ENCODE measurements around the gene ARL15.
A peak's percentile ranks its signal among the peaks of the same experiment; 100 is the strongest.

The ARL15 gene

DNA sequence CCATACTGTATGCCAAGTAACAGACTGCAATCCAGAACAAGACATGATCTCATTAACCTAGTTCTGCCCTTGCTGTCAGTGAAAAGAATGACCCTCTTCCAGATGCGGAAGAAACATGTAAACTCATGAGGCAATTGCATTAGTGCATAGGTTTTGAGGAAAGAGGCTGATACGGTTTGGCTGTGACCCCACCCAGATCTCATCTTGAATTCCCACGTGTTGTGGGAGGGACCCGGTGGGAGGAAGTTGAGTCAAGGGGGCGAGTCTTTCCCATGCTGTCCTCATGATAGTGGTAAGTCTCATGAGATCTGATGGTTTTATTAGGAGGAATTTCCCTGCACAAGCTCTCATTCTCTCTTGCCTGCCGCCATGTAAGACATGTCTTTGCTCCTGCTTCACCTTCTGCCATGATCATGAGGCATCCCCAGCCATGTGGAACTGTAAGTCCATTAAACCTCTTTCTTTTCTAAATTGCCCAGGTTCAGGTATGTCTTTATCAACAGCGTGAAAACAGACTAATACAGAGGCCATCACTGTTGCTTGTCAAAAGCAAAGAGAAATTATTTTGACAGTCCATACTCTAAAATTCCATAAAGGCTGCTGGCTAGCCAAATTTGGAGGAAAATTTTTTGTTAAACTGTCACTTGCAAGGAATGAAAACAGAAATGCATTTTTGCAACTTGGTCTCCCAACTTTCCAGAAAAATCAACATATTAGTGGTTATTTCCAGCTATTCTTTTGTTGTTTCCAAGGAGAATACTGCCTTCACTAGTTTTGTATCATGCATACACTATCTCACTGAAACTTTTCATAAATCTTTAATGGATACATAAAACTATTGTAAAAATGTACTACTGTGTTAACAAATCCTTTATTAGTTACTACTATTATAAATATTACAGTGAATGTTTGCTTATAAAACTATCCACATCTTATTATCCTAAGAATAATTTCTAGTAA lies 3.2 kb upstream of the ARL15 start:
- no peak for DNase-seq

DNA sequence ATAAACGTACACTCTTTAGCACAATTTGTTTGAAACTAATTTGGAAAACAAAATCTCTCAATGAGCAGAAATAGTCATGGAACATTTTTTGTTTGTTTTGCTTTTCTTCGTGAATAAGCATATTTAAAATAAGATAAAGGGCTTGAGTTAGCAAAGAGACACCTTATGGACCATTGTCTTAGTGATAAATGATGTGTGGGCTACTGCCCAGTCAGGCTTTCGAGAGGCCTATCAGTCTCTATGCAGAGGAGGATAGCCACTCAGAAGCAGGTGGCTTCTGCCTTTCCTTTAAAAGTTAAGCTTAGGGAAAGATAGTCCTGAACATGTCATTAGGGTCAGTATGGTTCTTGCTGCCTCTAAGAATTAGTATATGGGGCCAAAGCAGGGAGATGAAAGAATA lies 2.1 kb upstream of the ARL15 start:
- no peak for DNase-seq

DNA sequence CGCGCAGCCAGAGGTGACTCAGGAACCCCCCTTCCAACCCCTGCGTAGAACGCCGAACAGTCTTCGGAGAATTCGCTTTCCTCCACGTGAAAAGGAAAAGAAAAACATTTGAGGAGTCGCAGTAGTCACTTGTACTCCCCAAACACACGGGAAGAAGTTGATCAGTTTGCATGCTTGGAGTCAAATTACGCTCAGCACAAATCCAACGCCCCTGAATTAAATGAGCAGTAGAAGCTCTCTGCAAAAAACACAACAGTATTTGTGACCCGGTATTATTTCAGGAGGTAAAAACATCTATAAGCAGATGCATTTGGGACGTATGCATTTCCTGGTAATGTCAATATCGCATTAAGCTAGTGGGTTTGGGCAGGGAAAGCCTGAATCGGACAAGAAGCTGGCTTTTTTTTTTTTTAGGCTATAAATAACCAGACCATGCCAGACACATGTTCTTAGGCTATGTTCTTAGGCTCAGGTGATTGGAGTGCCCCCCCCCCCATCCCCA lies 854 bp upstream of the ARL15 start:
- peak in 2 of 6 experiments; percentile 2 to 61 for DNase-seq

DNA sequence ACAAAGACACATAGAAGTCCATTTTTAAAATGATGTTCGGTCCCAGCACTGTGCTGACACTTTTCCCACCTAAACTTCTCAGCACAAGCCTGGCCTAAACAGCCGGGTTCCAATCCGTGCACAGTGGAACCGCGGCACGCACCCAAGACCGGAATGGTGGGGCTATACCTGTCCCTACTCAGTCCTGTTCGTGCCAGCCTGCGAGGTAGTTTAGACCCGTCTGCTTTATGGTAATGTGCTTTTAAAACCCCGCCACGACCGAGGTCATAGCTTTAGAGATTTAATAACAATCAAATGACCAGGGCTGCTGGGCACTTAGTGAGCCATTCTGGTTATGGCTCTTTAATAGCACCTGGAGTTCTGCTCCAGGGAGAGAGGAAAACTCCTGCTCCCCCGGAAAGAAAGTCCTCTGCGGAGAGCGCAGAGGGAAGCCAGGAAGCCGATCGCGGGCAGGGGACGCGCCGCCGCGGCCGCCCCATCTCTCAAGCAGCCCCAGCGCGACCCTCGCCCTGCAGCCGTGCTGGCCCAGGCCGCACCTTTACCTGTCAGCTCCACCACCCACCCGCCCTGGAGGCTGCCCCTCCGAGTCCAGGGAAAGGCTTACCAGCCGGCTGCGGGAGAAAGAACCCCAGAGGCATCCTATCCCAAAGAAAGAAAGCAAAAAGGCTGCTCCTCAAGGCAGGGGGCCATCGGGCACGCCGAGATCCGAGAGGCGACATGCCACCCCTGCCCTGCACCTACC lies 511 bp downstream of the ARL15 start:
- peak in 5 of 6 experiments; percentile 13 to 43 (median 25) for DNase-seq

DNA sequence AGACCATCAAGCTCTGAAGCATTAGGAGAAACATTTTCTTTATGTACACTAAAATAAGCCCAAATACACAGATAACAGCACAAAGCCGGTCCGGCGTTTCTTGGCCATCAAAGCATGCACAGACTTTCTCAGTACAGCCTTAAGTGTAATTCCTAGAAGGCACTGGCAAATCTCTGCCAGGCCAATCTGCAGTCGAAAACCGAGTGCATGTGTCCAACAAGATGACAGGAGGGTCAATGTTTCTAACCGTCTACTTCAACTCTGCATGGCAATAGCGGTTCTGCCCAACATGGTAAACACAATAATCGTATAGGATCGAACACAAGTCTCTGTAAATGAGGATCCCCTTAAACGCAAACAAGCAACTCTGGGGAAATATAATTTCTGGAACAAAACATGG lies 1.1 kb downstream of the ARL15 start:
- no peak for DNase-seq

DNA sequence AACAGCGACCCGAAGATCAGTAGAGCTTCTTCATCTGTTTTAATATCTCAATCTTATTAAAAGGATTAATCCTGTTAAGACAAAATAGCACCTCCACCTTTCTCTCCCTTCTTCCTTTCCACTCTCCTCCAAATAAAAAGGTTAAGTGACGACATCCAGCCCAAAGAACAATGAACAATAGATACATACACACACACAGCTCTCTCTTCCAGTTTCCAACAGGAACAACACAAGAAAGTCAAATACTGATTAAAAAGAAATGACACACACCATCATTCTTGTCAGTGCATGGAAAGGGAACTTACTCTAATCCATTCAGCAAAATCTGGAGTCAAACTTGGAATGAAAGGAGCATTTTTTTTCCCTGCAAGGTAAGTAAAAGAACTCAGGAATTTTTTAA lies 2.8 kb downstream of the ARL15 start:
- DNase-seq: no peak

DNA sequence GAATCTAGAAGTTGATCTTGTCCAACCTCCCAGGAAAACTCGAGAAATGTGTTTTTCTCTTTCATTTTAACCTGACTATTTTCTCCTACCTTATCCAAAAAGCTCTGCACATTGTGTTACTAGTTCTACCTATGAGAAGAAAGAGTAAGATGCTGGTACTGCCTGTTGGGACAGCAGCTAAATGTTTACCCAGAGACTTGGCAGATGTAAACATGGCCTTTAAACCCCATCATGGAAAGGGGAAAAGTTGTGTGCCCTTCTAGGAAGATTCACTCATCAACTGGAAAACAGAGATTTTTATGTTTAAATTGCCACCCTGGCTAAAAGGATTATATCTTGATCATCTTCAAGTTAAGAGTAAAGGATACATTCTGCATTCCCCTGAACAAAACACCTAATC lies 3.5 kb downstream of the ARL15 start:
- DNase-seq: no peak

DNA sequence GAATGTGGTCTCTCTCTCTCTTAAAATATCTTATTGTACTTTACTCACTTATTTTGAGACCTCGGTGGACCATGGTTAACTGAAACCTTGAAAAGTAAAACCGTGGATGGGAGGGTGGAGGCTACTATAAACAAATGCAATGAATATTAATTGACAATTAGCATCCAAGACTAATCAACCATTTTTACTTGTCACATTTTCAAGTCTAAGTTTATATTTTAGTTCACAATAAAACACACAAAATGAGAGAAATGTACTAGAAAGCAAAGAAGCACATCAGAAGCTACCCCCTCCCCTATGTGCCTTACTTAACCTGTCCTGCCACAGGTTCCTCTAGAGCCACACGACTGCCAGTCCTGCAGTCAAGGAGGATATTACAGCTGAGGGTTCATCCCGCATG lies 4.6 kb downstream of the ARL15 start:
- DNase-seq: no peak

DNA sequence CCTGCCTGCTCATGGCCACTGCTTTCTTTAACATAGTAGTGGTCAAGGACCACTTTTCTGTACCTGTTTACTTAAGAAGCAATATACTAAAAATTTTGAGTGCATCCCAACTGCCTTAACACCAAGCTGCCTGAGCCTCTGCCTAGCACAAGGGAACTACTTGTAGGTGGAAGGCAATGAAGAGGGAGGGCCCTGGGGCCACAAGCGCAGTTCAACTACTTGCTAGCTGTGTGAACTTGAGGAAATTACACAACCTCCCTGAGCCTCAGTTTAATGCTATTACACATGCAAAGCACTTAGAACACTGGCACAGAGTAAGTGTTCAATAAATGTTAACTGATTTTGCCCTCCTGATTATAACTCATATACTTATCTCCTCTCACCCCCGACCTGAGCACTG lies 6.3 kb downstream of the ARL15 start:
- no peak for DNase-seq

DNA sequence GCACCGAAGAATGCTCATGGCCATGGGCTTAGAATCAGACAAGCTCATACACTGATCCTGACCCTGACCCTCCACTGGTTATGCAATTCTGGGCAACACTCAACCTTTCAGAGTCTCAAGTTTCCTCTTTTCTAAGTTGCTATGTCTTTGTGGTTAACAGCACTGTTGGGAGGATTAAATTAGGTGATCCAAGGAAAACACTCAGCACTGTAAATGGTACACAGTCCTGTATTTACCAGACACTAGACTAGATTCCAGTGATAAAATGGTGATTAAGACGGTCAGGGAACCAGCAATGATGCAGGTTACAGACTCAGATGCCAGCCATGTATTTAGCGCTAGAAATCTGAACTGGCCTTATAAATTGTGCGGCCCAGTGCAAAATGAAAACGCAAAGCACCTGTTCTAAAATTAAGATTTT lies 8.1 kb downstream of the ARL15 start:
- no peak for DNase-seq

DNA sequence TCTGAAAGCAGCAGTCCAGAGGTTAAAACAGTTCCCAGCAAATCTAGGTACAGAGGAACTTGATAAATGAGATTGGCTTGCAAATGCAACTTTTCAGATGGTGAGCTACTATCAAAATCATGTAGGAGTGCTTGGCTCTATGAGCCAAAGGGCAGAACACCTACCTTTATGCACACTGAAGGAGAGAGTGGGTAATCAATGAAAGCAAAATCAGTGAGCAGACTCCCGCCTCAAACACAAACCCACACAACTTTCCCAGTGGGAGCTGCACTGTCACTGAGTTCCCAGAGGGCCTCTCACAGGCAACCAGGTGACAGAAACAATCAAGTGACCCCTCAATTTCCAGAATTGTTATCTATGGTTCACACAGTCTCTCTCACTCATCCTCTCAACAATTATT lies 8.5 kb downstream of the ARL15 start:
- no peak for DNase-seq

DNA sequence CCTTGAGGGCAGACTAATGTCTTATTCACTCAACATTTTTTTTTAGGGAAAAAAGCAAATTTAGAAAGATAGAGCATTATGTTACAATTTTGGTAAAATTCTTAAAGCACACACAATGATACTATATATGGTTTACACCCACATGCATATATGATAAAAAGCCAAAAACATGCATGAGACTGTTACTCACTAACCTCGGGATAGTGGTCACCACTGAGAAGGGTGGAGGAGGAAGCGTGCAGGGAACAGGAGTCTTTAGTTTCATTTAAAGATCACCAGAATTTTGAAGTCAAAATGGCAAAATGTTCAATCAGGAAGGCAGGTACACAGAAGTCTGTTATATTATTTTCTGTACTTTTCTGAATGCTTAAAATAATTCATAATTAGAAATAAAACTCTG lies 9.2 kb downstream of the ARL15 start:
- DNase-seq: no peak

DNA sequence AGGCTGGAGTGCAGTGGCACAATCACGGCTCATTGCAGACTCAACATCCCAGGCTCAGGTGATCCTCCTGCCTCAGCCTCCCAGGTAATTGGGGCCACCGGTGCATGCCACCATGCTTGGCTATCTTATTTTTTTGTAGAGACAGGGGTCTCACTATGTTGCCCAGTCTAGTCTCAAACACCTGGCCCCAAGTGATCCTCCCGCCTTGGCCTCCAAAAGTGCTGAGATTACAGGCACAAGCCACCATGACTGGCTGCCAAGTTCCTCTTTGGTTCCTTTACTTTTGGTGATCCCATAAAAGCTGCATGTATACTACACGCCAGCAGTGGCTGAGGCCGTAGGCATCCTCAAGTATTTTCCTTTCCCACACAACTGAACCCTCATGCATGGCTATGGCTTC lies 11.4 kb downstream of the ARL15 start:
- no peak for DNase-seq

DNA sequence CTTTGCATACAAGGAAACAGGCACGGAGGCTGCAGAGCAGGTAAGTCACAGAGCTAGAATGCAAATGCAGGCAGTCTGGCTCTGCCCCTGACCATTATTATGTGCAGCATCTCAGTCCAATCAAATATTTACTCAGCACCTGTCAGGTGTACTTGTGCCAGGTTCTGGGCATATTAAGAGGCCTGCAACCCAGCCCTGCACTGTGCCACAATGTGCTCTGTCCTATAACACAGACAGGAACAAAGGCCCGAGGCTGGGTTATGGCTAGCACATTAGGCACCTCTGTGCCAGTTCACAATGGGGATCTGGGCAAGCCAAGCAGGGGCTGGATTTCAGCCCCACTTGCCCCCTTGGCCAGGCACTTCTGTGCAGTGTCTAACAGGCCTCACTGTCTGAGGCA lies 14.0 kb downstream of the ARL15 start:
- no peak for DNase-seq

DNA sequence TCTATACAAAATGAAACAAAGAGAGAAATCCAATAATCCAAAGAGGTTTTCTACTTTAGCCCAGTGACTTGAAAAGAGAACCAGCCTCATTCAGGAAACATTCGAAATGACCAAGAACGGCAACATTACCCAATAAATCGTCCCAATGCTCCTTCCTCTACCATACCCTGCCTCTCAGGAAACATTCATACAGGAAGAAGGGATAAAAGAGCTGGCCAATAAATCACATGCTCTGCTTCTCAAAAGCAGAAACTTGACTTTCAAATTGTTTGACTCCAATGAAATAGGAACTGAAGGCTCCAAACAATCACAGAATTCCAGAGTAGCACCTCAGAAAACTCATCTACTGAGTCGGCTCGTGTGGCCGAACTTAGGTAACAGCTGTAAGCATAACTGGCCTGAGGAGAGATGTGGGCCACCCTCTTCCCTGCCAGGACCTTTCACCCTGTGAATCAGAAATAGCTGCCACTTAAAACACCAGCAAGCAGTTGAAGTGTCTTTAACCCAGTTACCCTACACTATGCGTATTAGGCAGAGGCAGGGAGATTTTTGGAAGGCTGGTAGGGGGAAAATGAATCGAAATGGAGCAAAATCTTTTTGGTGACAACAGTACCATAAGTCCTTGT lies 14.6 kb downstream of the ARL15 start:
- DNase-seq: no peak

DNA sequence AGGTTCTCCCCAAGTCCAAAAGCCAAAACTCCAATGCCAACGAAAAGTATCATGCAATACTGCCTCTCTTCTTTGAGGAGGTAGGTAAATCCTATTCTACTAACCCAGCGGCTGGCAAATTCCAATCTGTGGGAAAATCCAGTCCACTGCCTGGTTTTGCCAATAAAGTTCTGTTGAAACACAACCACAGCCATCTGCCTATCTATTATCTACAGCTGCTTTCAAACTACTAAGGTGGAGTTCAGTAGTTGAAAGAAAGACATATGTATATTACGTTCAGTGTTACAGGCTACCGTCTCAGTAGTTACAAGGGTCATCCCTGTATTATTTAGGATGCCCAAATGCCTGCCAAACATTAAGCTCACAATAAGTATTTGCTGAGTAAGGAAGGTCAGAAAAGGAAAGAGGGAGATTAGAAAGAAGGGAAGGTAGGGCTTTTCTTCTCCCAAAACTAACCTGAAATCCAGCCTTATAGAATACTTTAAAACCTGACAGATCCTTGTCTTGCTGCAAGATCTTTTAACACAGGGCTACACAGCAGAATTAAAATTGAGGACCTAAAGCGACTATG lies 16.2 kb downstream of the ARL15 start:
- DNase-seq: no peak

DNA sequence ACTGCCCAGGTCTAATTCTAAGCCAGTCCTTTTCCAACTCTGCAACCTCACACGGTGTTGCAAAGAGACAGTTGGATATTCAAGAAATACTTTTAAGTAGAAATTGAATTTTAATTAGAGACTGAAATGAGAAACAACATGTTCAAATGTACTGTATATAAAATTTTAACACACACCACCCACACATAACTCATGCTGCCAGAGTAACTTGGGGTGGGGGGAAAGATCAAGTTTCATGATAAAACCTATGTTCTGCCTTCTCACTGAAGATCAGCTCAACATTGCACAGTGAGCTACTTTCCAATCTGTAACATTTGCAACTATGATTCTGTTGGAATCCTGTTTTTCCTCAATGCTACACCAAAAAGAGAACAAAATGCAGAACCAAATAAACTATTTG lies 17.5 kb downstream of the ARL15 start:
- DNase-seq: no peak

DNA sequence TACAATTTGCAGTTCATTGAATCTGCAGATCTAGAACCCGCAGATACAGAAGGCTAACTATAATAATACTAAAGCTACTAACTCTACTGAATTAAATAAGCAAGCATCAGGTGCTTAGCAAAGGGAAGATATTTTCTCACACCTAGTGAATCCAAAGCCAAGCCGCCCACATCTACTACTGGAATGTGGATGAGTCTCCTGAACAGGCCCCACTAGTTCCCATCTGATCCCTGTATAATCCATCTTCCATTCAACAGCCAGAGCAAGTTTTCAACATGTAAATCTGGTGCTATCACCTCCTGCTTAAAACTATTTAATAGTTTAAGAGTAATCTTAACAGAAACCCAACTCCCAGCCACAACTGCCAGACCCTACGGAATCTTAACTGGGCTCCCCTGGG lies 18.9 kb downstream of the ARL15 start:
- DNase-seq: no peak

DNA sequence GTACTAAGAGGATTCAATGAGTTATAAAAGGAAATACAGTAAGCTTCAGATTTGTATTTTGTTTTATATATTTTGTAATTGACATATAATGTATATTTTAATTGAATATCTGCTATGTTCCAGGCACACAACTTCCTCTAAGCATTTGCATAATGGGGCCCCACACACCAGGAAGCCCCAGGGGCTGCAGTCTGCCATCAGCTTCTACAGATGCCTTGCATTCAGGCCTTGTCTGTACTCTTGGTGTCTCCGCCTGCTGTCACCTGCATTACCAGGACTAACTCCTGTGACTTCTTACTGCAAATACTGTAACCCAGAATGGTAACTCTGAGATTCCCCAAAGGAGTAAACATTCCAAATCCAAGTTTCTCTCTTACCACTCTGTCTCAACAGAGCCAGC lies 20.6 kb downstream of the ARL15 start:
- DNase-seq: no peak

DNA sequence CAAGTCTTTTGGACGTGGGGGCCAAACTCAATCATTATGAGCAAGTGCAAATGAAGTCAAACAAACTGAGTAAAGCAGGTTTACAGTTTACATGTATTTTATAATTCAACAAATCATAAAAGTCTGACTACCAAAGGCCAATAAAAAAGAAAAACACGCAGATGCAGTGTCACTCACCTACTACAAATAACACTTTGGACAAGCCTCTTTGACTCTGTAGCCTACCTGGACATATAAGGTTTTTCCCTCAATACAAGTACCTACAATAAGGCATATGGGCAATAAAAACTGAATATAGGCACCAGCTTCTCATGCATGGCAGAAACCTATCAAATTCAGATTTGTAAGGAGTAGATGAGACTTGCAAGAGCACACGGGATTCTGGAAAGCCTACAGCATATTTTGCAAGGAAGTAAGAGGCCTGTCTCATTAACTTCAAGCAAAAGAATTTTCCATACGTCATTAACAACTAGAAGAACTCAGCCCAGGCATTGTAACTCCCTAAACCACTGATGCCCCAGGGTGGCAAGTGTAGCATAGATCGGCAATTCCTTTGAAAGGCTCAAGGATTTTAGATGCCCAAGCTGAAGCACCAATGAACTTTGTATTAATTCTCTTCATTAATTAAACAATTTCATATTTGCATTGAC lies 21.7 kb downstream of the ARL15 start:
- no peak for DNase-seq

DNA sequence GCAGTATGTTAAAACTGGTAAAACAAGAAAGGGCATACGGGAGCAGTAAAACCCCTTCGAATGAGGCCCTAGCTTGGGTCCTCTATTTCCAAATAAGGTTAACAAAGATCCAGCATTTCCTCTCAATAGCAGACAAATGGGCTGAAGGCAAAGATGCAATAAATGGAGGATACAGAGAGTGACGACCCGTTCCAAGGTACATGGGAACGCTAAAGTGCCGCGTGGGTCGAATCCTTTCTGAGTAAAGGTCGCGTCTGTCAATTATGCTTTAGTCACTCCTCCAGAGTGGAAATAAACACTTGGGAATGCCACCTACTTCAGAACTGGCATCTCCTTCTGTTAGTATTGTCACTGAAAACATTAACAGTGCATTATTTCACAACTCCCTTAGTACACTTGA lies 24.7 kb downstream of the ARL15 start:
- DNase-seq: no peak

DNA sequence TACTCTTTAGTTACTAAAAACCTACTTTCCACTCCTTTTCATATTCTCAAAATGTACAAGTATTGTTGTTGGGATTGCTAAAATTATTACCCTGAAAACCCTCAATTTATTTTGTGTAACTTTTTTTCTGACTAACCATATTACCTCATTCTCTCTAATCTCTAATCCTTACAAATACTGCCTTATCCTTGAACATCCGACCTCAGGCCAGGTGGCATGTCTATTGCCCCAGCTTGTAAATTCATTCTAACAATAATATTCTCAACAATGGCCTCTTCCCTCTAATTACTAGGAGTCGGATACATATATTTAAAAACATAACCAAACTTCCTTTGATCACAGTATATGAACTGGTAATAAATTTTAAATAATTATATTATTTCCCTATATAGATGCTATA lies 25.8 kb downstream of the ARL15 start:
- no peak for DNase-seq

DNA sequence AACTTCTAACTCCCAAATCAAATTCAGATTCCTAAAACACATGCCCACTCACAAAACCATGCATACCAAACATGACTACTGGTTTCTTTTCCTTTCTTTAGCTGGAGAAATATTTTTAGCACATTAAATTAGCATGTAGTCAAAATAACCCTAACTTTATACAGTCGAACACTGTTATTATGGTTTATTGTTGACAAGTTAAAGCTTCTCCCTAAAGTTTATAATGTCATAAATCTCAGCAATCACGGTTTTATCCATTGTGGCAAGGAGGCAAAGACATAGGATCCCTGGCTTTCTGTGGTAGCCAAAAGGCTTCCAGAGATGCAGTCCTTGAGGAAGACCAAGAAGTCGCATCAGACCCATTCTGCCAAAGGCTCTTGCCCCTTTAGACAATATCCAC lies 27.5 kb downstream of the ARL15 start:
- no peak for DNase-seq
